Adrenal gland (tissue), 12 donors: Measurements from ENCODE around the gene SLC6A5. TPM values are rescaled to one million over a fixed set of nuclear protein-coding genes. Genes with fewer than 3 reads are reported as not detected.

Experiments used
- DNase-seq, 7 donors: peaks; one replicate each; pipeline ENCODE4 v3.0.0-alpha.2; 2019 to 2020
- H3K27ac ChIP-seq, 5 donors: fragments of 200-600 bp; sonication (generic) in 4 of 5; 1 replicate in 3 of 5; 2 replicates in 2 of 5; pipeline versions ENCODE4 v1.5.1 to v1.8.0; 2016 to 2020; ENCODE audit warnings: mild to moderate bottlenecking in 1 of 5
- H3K27me3 ChIP-seq: fragments of 200-600 bp; 2 replicates; pipeline ENCODE4 v1.8.0; 2021
- H3K36me3 ChIP-seq, 2 donors: fragments of 200-600 bp; replicated peaks in 1 of 2; 1 replicate in 1 of 2; 2 replicates in 1 of 2; pipeline versions ENCODE4 v1.5.1 to v1.8.0; 2018 to 2022
- H3K4me1 ChIP-seq, 2 donors: fragments of 200-600 bp; replicated peaks in 1 of 2; 1 replicate in 1 of 2; 2 replicates in 1 of 2; pipeline versions ENCODE4 v1.5.1 to v1.8.0; 2018 to 2021
- H3K4me3 ChIP-seq, 4 donors: fragments of 200-600 bp; sonication (generic) in 3 of 4; one replicate each; pipeline ENCODE4 v1.5.1; 2016 to 2018
- H3K9me3 ChIP-seq, 3 donors: fragments of 200-600 bp; sonication (generic) in 1 of 3; replicated peaks in 1 of 3; 1 replicate in 2 of 3; 2 replicates in 1 of 3; pipeline versions ENCODE4 v1.5.1 to v1.8.0; 2016 to 2021
- POLR2A ChIP-seq, 2 donors: fragments of 450-650 bp; IDR thresholded peaks; one replicate each; pipeline ENCODE4 v1.6.1; 2017; ENCODE audit warnings: antibody characterized with exemption in 2 of 2, mild to moderate bottlenecking in 2 of 2, moderate library complexity in 1 of 2
- WGBS, 4 donors: extraction: QIAGEN DNeasy Blood & Tissue Kit in 2 of 4; methylation state at CpG; one replicate each; pipeline versions ENCODE4 v1.1.5 to v1.1.7; 2013 to 2017; 5-methylcytosine and 5-hydroxymethylcytosine counted together
- intact Hi-C, 2 donors: fragments of 100-400 bp; cut with DNase I; formaldehyde crosslinking; loops; one replicate each; pipeline versions ENCODE4 v1.14.1 to v1.15.0; 2022 to 2023
- polyA plus RNA-seq, 3 donors: library from polyadenylated mRNA; stranded (reverse); fragments of 200-250 nt in 2 of 3; fragments of 350-450 nt in 1 of 3; fragmentation: Illumina TruSeq in 1 of 3; extraction: RNeasy Lipid Tissue Mini Kit (QIAGEN cat#74804) in 1 of 3; gene quantifications; one replicate each; pipeline ENCODE4 v1.2.3, GENCODE V29; 2013 to 2014
- total RNA-seq, 9 donors: library from RNA; depleted of rRNA in 4 of 9; stranded (reverse); fragments of >200 nt in 4 of 9; fragments of 120-200 nt in 1 of 9; fragmentation: NEBNext Ultra II Directional in 1 of 9; extraction: Animal tissue kit (Norgen Biotek cat#: 25700) in 1 of 9; gene quantifications; one replicate each; pipeline versions ENCODE4 v1.1.0 to v1.2.4, GENCODE V29; 2013 to 2023
- TF ChIP-seq, protein P1 (sequence below), 6 experiments: fragments of 450-650 bp in 4 of 6; fragments of 200-600 bp in 2 of 6; sonication (generic) in 1 of 6; IDR thresholded peaks; 1 replicate in 5 of 6; 2 replicates in 1 of 6; pipeline versions ENCODE4 v1.5.1 to v1.8.0; 2016 to 2021; ENCODE audit warnings: antibody characterized with exemption in 6 of 6, mild to moderate bottlenecking in 2 of 6, moderate library complexity in 1 of 6
- donor health status: healthy with polysubstance abuse.
- donor health status: Bipolar disorder and iron deficiency.
- donor health status: DM: yes; HTN: yes; CAD: no.
- donor health status: DM: no; HTN: no; CAD: no.
- donor health status: DM: no; HTN: no; CAD: no.
- donor health status: DM: yes; HTN: yes; CAD: no.

The SLC6A5 gene
- total and polyA plus RNA-seq, 12 donors = 0.03 to 2.4 (median 0.32) TPM; not detected in 8

DNA sequence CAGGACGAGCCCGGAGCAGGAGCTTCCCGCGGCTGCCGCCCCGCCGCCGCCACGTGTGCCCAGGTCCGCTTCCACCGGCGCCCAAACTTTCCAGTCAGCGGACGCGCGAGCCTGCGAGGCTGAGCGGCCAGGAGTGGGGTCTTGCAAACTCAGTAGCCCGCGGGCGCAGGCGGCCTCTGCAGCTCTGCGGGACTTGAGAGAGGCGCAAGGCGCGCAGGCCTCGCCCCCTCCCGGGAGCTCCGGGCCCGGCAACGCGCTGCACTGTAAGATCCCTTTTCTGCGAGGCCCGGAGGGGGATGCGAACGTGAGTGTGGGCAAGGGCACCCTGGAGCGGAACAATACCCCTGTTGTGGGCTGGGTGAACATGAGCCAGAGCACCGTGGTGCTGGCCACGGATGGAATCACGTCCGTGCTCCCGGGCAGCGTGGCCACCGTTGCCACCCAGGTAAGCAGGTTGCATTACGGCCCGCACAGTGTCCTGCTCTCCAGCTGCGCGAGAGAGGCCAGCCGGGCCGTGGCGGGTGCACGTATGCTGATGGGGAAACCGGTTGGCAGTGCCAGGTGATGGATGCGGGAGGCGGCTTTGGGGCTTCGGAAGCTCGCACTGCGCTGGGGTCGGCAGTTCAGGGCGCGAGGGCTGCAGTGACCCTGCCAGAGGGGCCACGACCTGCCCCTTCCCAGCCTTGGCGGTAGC lies 2.0 kb downstream of the SLC6A5 start:
- TF ChIP-seq, protein P1, sequence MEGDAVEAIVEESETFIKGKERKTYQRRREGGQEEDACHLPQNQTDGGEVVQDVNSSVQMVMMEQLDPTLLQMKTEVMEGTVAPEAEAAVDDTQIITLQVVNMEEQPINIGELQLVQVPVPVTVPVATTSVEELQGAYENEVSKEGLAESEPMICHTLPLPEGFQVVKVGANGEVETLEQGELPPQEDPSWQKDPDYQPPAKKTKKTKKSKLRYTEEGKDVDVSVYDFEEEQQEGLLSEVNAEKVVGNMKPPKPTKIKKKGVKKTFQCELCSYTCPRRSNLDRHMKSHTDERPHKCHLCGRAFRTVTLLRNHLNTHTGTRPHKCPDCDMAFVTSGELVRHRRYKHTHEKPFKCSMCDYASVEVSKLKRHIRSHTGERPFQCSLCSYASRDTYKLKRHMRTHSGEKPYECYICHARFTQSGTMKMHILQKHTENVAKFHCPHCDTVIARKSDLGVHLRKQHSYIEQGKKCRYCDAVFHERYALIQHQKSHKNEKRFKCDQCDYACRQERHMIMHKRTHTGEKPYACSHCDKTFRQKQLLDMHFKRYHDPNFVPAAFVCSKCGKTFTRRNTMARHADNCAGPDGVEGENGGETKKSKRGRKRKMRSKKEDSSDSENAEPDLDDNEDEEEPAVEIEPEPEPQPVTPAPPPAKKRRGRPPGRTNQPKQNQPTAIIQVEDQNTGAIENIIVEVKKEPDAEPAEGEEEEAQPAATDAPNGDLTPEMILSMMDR (IDR thresholded peaks at IDR 0.05) = no peak
- TF ChIP-seq POLR2A (IDR thresholded peaks at IDR 0.05) = no peak
- intact Hi-C loops = loop anchor here in 1 of 2 donors (10.0 kb wide), 1 partner anchor 207 kb away; no protein-coding TSS in a partner anchor
- Histone ChIP-seq H3K27ac (no peak overlapping the region), H3K4me1 (peaks cover 0 to 3% of the 10 kb centered on the region in 2 donors), H3K36me3 (no peaks in the 10 kb centered on the region), H3K27me3 (peaks cover 96% of the 10 kb centered on the region), H3K4me3 (no peak overlapping the region), H3K9me3 (no peaks in the 10 kb centered on the region)
- no peak for DNase-seq
- 0 to 14% (median 5%) methylated on average over 10 to 63 of the region's 63 CpGs for WGBS, 4 donors

DNA sequence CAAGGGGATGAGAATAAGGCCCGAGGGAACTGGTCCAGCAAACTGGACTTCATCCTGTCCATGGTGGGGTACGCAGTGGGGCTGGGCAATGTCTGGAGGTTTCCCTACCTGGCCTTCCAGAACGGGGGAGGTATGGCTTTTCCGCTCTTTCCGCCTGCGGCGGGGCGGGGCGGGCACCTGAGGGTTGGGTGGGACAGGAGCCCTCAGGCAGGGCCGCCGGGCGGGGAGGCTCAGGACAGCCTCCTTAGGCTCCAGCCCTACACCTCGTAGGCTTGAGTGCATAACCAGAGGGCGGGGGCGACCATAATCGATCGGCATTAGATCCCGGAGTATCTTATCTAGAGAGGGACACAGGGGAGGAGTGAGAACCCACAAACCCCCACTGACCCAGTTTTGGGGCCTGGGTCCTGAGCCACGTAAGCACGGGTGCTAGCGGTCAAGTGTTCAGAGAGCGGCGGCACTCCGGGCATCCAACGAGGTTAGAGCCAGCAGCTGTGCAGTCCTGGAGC lies 4.9 kb downstream of the SLC6A5 start:
- 2 to 14% (median 6%) methylated on average over 8 to 25 of the region's 25 CpGs for whole genome bisulfite sequencing, 4 donors
- no peak overlapping the region for H3K4me3 ChIP-seq
- H3K27ac ChIP-seq = no peak overlapping the region
- peaks cover 0 to 2% of the 10 kb centered on the region in 2 donors for H3K4me1 ChIP-seq
- intact Hi-C loops = loop anchor here in 1 of 2 donors (10.0 kb wide), 1 partner anchor 210 kb away; no protein-coding TSS in a partner anchor
- TF ChIP-seq, protein P1 (IDR thresholded peaks at IDR 0.05) = no peak
- no peak for TF ChIP-seq POLR2A (IDR thresholded peaks at IDR 0.05)
- no peak for DNase-seq
- H3K9me3 ChIP-seq = no peaks in the 10 kb centered on the region
- H3K27me3 ChIP-seq = peaks cover 78% of the 10 kb centered on the region
- no peaks in the 10 kb centered on the region for H3K36me3 ChIP-seq

DNA sequence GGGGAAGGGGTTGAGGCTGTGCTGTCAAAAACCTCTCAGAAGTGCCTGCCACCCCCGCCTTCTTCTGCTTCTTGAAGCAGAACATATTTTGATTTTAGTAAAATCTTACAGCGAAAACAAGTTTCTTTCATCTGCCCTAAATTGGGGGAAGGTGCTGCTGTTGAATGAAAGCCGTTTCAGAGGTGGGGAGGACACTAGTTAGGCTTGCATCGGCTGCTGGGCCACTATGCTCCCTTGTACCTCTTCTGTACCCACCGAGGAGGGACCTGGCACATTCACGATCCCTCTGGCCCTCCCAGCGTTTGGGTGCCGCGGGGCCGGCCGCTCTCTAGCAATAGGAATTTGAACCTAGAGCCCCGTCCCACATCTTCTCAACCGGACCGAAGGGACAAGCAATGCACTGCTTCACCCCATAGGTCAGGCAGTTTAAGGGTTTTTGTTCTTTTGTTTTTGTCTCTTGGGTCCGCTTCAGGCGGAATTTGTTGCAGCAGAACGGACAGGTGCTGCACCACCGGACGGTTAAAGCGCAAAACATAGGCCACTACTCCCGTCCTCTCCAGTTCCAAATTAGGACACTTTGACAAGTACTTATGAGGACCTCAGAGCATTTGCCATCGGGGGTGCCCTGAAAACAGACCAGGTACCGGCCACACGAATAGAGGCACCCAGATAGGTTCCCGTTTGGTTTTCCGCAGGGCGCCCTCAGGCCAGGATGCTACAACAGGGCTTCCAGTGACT lies 5.6 kb downstream of the SLC6A5 start:
- H3K4me3 ChIP-seq = no peak overlapping the region
- DNase-seq = no peak
- no peaks in the 10 kb centered on the region for H3K9me3 ChIP-seq
- no peak overlapping the region for H3K27ac ChIP-seq
- 12 to 22% (median 13%) methylated on average over 23 to 27 of the region's 27 CpGs for WGBS, 4 donors
- intact Hi-C loops = loop anchor here in 1 of 2 donors (10.0 kb wide), 1 partner anchor 210 kb away; no protein-coding TSS in a partner anchor
- H3K4me1 ChIP-seq = no peaks in the 10 kb centered on the region
- H3K36me3 ChIP-seq = no peaks in the 10 kb centered on the region
- TF ChIP-seq, protein P1 (IDR thresholded peaks at IDR 0.05) = no peak
- no peak for TF ChIP-seq POLR2A (IDR thresholded peaks at IDR 0.05)
- H3K27me3 ChIP-seq = peaks cover 73% of the 10 kb centered on the region

DNA sequence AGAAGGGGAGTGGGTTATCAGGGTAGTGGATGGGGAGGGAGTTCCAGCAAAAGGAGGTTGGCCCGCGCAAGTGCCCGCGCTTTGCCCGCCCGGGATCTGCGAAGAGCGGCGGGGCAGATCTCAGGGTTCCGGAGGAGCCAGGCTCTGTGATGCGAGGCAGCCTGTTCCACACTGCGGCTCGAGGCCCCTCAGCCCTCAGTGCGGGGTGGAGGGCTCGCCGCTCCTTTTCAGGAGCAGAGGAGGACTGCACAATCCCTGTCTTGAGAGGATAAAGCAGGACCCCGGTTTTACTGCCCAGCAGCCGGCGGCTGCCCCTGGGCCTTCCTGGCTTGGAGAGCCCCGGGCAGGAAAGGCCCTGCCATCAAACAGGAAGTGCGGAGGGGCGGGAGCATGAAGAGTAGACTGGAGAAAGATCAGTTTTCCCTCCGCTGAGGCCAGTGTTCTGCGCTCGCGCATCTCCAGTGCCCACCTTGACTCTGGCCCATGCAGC lies 6.2 kb downstream of the SLC6A5 start:
- Histone ChIP-seq H3K4me3 (no peak overlapping the region), H3K9me3 (no peaks in the 10 kb centered on the region), H3K4me1 (peaks cover 0 to 3% of the 10 kb centered on the region in 2 donors), H3K36me3 (no peaks in the 10 kb centered on the region), H3K27me3 (peaks cover 68% of the 10 kb centered on the region), H3K27ac (no peak overlapping the region)
- WGBS, 4 donors = 11 to 33% (median 12%) methylated on average over 5 to 26 of the region's 26 CpGs
- no peak for DNase-seq
- intact Hi-C loops = loop anchor here in 1 of 2 donors (10.0 kb wide), 1 partner anchor 211 kb away; no protein-coding TSS in a partner anchor
- TF ChIP-seq, protein P1 (IDR thresholded peaks at IDR 0.05) = no peak
- TF ChIP-seq POLR2A (IDR thresholded peaks at IDR 0.05) = no peak
